ENCODE data around the gene KANSL1.

DNA sequence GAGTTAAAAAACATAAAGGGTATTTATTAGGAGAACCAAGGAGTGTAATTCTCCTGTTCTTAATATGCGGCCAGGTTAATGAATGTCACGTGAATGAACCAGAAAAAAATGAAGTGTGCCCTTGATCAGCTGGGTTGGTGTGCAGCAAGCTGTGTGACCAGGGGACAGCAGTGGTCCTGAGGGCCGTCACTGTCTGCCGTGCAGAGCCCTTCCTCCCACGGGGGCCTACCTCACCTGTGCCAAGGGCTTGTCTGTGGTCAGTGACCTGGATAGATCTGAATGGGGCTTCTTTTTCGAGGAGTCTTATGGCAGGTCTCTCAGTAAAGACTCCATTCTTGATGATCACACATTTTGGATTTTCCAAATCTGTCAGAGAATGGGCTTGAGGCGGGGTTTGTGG lies 211.9 kb downstream of the KANSL1 start:
- TF ChIP-seq CTCF (IDR thresholded peaks at IDR 0.05) = no peak
- no peak for TF ChIP-seq EZH2 (IDR thresholded peaks at IDR 0.05; ENCODE audit: borderline replicate concordance, insufficient read depth, low read depth, low read length, poor library complexity, severe bottlenecking)
